ENCODE data around the gene TBC1D7. TPM values are rescaled to one million over a fixed set of nuclear protein-coding genes. Genes with fewer than 3 reads are reported as not detected.
A peak's percentile ranks its signal among the peaks of the same experiment; 100 is the strongest.
"Not testable (repeated sequence)": the region's sequence is repeated elsewhere in the genome, so short reads cannot be mapped to it uniquely, and the experiment has no call there.

TBC1D7 gene
- total RNA-seq, 1 donor from 2014 or later, result 34.7 TPM

DNA sequence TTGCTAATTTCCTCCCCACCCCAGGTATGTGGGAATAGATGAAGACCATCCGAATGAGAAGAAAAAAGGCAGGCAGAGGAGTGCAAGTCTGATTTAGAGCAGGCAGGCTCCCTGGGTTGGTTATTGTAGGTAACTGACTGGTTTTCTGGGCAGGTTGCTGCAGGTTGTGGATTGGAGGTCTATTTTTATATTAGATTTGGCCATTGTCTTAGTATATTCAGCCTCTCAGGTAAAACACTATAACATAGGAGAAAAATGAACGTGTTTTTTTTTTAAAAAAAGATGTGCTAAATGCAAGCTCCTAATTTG is 492 bp upstream of the TBC1D7 start:
- TF ChIP-seq, protein P1, sequence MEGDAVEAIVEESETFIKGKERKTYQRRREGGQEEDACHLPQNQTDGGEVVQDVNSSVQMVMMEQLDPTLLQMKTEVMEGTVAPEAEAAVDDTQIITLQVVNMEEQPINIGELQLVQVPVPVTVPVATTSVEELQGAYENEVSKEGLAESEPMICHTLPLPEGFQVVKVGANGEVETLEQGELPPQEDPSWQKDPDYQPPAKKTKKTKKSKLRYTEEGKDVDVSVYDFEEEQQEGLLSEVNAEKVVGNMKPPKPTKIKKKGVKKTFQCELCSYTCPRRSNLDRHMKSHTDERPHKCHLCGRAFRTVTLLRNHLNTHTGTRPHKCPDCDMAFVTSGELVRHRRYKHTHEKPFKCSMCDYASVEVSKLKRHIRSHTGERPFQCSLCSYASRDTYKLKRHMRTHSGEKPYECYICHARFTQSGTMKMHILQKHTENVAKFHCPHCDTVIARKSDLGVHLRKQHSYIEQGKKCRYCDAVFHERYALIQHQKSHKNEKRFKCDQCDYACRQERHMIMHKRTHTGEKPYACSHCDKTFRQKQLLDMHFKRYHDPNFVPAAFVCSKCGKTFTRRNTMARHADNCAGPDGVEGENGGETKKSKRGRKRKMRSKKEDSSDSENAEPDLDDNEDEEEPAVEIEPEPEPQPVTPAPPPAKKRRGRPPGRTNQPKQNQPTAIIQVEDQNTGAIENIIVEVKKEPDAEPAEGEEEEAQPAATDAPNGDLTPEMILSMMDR (IDR thresholded peaks at IDR 0.05; ENCODE audit: unreplicated experiment), result no peak
- Mint-ChIP-seq H3K4me3 (ENCODE audit: low read depth) (peak overlapping the region; percentile 92), H3K9me3 (ENCODE audit: low read depth) (no peaks in the 10 kb centered on the region), H3K27ac (peak overlapping the region; percentile 97), H3K27me3 (peaks cover 7% of the 10 kb centered on the region), H3K4me1 (ENCODE audit: low read depth) (peaks cover 22% of the 10 kb centered on the region), H3K36me3 (ENCODE audit: insufficient read depth) (peaks cover 6% of the 10 kb centered on the region)
- no peak for DNase-seq (ENCODE audit: low spot score, unreplicated experiment)

DNA sequence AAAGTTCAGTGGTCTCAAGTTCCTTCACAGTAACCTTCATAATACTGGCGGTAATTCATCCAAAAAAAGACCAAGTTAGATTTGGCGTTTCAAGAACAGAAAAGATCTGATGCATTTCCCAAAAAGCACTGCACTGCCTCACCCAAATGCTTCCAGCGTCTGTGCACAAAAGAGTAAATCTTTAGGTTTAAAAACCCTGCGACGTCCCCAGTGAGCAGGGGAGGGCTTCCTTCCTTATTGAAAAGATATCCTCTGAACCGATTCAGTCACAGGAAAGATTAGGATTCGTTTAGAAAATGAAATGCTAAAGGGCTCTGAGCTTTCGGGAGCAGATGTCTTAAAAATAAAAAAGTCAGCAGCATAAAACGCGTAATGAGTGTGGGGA is 654 bp downstream of the TBC1D7 start:
- H3K4me3 Mint-ChIP-seq (ENCODE audit: low read depth), result peak overlapping the region; percentile 92
- peaks cover 12% of the 10 kb centered on the region for H3K36me3 Mint-ChIP-seq (ENCODE audit: insufficient read depth)
- peaks cover under 1% of the 10 kb centered on the region for H3K27me3 Mint-ChIP-seq
- DNase-seq (ENCODE audit: low spot score, unreplicated experiment), result no peak
- peaks cover 22% of the 10 kb centered on the region for H3K4me1 Mint-ChIP-seq (ENCODE audit: low read depth)
- peak overlapping the region; percentile 96 for H3K27ac Mint-ChIP-seq
- TF ChIP-seq, protein P1 (IDR thresholded peaks at IDR 0.05; ENCODE audit: unreplicated experiment), result no peak
- H3K9me3 Mint-ChIP-seq (ENCODE audit: low read depth), result no peaks in the 10 kb centered on the region

DNA sequence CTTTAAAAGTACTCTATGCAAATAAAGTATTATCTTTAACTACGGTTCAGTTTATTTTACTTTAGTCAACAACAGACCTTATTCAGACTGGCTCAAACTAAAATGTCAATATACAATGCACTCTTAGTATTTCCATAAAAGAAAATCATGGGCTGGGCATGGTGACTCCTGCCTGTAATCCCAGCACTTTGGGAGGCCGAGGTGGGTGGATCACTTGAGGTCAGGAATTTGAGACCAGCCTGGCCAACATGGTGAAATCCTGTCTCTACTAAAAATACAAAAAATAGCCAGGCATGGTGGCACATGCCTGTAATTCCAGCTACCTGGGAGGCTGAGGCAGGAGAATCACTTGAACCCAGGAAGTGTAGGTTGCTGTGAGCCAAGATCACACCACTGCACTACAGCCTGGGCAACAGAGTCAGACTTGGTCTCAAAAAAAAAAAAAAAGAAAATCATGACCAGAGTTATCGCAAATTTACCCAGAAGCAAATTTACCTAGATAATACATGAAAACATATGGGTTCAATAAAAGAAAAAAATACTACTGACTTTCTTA is 2.2 kb downstream of the TBC1D7 start:
- peaks cover 22% of the 10 kb centered on the region for H3K4me1 Mint-ChIP-seq (ENCODE audit: low read depth)
- peak overlapping the region; percentile 92 for H3K4me3 Mint-ChIP-seq (ENCODE audit: low read depth)
- H3K27me3 Mint-ChIP-seq; H3K27ac Mint-ChIP-seq; DNase-seq (ENCODE audit: low spot score, unreplicated experiment); H3K9me3 Mint-ChIP-seq (ENCODE audit: low read depth): not testable (repeated sequence)
- H3K36me3 Mint-ChIP-seq (ENCODE audit: insufficient read depth), result peaks cover 18% of the 10 kb centered on the region

DNA sequence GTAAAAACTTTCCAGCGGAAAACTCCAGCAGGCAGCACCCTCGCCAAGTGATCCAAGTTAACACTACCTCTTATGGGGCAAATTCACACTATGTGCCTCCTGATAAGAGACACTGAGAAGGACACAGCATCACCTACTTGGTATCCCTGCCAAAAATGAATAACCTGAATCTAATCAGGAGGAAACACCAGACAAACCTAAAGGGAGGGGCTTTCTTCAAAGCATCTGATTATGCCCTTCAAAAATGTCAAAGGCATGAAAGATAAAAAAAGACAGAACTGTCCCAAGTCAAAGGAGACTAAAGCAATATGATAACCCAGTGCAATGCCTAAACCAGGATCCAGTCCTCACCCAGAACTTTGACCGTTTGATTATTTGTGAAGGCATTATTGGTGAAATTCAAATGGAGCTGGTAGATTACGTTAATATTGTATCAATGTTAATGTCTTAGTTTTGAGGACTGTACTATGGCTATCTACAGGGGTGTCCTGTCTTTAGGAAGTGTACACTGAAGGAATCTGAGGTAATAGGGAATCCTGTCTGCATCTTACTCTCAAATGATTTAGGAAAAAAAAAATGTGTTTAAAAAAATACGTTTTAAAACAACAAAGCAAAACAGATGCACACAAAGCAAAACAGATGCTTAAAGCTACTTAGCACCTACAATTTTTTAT is 8.3 kb downstream of the TBC1D7 start:
- peaks cover 35% of the 10 kb centered on the region for H3K36me3 Mint-ChIP-seq (ENCODE audit: insufficient read depth)
- TF ChIP-seq, protein P1 (IDR thresholded peaks at IDR 0.05; ENCODE audit: unreplicated experiment), result no peak
- H3K4me1 Mint-ChIP-seq (ENCODE audit: low read depth), result no peaks in the 10 kb centered on the region
- H3K27ac Mint-ChIP-seq, result no peak overlapping the region
- no peak overlapping the region for H3K4me3 Mint-ChIP-seq (ENCODE audit: low read depth)
- H3K9me3 Mint-ChIP-seq (ENCODE audit: low read depth), result no peaks in the 10 kb centered on the region
- H3K27me3 Mint-ChIP-seq, result no peaks in the 10 kb centered on the region
- DNase-seq (ENCODE audit: low spot score, unreplicated experiment), result no peak

DNA sequence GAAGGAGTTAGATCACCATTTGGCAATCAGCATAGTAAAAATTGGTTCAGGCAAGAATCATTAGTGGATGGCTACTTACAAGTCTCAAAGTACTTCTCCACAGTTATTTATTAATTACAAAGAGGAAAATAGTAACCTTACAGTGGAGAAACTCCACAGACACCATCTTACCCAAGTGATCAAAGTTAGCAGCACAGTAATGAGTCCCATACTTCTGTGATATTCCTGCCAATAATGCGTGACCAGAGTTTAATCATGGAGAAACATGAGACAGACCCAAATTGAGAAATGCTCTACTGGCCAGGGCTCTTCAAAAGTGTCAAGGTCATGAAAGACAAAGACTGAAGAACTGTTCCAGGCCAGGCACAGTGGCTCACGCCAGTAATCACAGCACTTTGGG is 9.5 kb downstream of the TBC1D7 start:
- no peaks in the 10 kb centered on the region for H3K27me3 Mint-ChIP-seq
- H3K4me1 Mint-ChIP-seq (ENCODE audit: low read depth), result no peaks in the 10 kb centered on the region
- TF ChIP-seq, protein P1 (IDR thresholded peaks at IDR 0.05; ENCODE audit: unreplicated experiment), result no peak
- H3K9me3 Mint-ChIP-seq (ENCODE audit: low read depth), result no peaks in the 10 kb centered on the region
- H3K36me3 Mint-ChIP-seq (ENCODE audit: insufficient read depth), result peaks cover 35% of the 10 kb centered on the region
- DNase-seq (ENCODE audit: low spot score, unreplicated experiment), result no peak
- no peak overlapping the region for H3K27ac Mint-ChIP-seq
- no peak overlapping the region for H3K4me3 Mint-ChIP-seq (ENCODE audit: low read depth)

DNA sequence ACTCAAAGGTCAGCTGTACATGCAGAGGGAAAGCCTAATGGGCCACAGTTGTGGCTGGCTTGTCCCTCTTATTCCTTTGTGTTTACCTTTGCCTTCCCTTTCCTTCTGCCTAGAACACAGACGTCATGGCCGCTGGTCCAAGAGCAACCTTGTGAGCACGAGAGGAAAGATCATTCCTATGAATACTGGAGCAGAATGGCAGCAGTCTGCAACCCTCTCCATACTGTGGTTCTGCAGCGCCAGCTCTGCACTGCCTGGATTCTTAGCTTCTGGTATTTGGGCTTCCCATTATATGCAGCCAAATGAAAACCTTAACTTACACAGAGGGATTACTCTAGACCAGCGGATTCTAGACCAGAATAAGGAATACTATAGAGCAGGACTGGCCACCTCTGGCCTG is 12.4 kb downstream of the TBC1D7 start:
- H3K27me3 Mint-ChIP-seq, result no peaks in the 10 kb centered on the region
- no peak overlapping the region for H3K27ac Mint-ChIP-seq
- TF ChIP-seq, protein P1 (IDR thresholded peaks at IDR 0.05; ENCODE audit: unreplicated experiment), result no peak
- no peaks in the 10 kb centered on the region for H3K4me1 Mint-ChIP-seq (ENCODE audit: low read depth)
- no peaks in the 10 kb centered on the region for H3K9me3 Mint-ChIP-seq (ENCODE audit: low read depth)
- no peak overlapping the region for H3K4me3 Mint-ChIP-seq (ENCODE audit: low read depth)
- H3K36me3 Mint-ChIP-seq (ENCODE audit: insufficient read depth), result peaks cover 26% of the 10 kb centered on the region
- no peak for DNase-seq (ENCODE audit: low spot score, unreplicated experiment)

Data from progenitor cell of endocrine pancreas (in vitro differentiated cells).